GOT3 (cell line): ENCODE measurements around the gene RAB11FIP4.
"Not testable (repeated sequence)": the region's sequence is repeated elsewhere in the genome, so short reads cannot be mapped to it uniquely, and the experiment has no call there.

Source experiments
- DNase-seq: peaks from one replicate; lab custom pipeline; 2025; ENCODE audit warnings: mixed read lengths; lab: John Stamatoyannopoulos, UW

Gene RAB11FIP4

DNA sequence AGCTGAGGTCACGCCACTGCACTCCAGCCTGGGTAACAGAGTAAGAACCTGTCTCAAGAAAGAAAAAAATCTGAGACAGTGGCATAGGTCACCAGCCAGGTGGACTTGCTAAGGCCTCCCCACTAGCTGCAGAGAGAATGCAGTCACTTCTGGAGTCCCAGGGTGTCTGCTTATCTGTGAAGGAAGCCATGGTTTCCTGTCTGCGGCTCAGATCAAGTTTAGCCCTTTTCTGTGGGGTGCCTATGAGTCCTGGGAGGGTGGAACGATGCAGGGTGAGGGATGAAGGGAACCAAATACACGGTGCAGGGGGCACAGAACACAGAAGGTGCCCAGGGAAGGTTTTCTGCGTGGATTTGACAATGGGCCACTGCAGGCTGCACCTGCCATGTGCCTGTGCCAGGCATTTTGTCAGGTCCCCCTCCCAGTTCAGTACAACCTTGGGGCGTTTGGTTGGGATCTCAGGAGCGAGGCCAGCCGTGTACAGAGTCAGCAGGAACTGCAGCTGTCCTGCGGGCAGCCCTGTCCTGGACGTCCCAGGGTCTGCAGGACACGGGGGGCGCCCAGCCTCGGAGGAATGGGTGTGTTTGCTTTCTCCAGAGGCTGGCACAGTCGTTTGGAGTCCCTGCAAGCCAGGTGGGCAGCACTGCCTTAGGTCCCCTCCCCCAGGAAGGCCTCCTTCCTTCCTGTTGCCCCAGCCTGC is 41.8 kb downstream of the RAB11FIP4 start:
- DNase-seq: no peak

GRCh38 chr17:31433811-31434726 is 42.6 kb downstream of the RAB11FIP4 start:
- no peak for DNase-seq

GRCh38 chr17:31434727-31435050 is 43.2 kb downstream of the RAB11FIP4 start:
- DNase-seq: no peak

- no peak for DNase-seq
Measured at GRCh38 chr17:31435581-31435980, 44.1 kb downstream of the RAB11FIP4 start.

DNA sequence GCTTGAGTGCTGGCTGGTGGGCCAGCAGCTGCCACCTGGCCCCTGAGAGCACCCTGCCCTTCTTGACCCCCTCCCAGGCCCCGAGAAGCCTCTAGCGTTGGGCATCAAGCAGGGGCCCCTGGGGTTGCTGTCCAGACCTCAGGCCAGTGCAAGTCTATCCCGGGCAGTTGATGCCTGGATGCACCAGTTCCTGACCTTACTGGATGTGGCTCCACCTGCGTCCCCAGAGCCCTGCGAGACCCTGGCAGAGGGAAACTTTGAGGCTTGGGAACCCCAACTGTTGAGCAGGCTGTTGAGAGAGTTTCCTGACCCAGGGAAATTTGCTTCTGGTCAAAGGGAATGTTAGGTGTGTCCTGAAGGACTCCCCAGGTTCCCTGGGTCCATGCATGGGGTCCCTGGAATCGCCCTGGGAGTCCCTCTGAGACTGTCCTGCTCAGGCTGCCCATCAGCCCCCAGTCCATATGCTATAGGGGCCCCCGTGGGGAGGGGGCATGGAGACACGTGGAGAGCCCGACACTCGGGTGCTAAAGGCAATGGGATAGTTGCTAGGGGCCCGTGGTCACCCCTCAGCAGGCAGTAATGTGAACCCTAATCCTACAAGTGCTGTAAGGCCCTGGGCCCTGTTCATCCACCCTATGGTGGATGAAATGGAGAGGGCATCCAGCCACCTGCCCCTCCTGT is 46.4 kb downstream of the RAB11FIP4 start:
- no peak for DNase-seq

DNA sequence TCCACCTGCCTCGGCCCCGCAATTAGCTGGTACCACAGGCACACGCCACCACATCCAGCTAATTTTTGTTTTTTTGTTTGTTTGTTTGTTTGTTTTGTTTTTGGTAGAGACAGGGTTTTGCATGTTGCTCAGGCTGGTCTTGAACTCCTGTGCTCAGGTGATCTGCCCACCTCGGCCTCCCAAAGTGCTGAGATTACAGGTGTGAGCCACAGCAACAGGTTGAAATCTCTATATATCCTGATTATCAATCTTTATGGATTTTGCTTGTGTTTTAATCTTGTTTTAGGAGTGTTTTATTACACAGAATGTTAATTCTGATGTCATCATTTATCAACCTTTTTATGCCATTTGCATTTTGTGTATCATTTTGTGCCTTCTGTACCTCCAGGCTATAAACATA is 48.2 kb downstream of the RAB11FIP4 start:
- DNase-seq: no peak

- no peak for DNase-seq
Measured at GRCh38 chr17:31442276-31442675, 50.8 kb downstream of the RAB11FIP4 start.

GRCh38 chr17:31442856-31443255 is 51.4 kb downstream of the RAB11FIP4 start:
- DNase-seq: not testable (repeated sequence)

DNA sequence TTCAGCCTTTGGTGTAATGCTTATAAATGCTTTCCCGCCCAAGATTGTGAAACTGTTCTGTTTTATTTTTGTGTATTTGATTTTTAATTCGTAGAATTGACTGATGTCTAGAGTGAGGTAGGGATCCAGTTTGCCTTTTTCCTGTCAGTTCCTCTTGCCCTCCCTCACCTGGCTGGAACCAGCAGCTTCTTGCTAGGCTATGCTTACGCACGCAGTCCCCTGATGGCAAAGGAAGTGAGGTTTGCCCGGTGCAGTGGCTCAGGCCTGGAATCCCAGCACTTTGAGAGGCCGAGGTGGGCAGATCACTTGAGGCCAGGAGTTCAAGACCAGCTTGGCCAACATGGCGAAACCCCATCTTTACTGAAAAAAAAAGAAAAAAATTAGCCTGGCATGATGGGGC is 51.9 kb downstream of the RAB11FIP4 start:
- no peak for DNase-seq

- DNase-seq: no peak
Measured at GRCh38 chr17:31444026-31444425, 52.6 kb downstream of the RAB11FIP4 start.

DNA sequence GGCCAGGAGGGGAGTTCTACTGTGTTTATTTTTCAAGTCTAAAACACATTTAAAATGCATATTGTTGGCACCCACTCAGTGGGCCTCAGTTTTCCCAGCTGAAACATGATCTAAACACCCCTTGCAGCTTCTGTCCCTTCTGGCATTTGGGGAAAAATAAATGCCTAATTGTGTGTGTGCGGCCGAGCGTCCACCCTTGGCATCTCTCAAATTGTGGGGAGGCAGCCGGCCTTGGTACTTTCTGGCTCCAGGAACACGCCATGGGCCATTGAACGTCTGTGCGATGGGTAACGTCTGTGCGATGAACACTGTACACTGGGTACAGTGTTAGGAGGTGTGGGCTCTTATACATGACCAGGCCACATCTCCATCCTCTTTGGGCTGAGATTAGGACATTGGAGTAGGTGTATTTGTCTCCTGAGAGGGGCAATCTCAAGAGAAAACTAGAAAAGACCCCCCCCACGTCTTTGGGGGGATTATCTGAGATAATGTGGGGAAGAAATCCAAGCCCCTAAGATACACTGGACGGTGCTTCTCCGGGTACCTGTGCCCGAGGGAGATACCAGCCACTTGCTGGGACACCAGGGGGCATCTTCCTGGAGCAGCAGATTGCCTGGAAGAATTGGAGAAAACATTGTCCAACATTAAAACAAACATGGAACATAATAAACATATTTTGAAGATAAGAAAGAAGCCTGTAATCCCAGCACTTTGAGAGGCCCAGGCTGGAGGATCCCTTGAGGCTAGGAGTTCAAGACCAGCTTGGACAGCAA is 54.9 kb downstream of the RAB11FIP4 start:
- no peak for DNase-seq

- no peak for DNase-seq
Measured at GRCh38 chr17:31448467-31449077, 57.1 kb downstream of the RAB11FIP4 start.

- DNase-seq: no peak
Measured at GRCh38 chr17:31449111-31449510, 57.6 kb downstream of the RAB11FIP4 start.

- no peak for DNase-seq
Measured at GRCh38 chr17:31449746-31450145, 58.3 kb downstream of the RAB11FIP4 start.

- no peak for DNase-seq
Measured at GRCh38 chr17:31452101-31452500, 60.6 kb downstream of the RAB11FIP4 start.

DNA sequence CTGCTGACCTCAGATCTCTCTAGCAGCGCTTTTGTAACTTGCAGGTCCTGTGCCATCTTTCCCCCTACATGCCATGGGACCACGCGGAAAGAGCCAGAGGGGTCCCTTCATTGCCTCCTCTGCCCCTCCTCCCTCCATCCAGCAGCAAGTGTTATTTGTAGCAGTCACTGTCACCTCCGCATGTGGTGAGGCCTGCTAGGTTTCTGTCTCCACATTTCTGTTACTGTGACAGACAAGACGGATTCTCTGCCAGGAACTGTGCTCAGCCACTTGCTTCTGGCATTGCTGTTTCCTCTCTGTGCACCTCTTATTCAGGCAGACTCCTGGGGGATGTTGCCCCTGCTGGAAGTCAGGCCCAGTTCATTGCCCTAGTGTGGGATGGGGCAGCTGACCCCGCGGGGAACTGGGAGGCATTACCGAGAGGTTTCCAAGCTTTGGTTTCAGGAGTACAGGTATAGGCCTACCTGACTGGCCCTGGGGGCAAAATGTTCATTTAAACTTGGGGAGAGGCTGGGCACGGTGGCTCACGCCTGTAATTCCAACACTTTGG is 61.2 kb downstream of the RAB11FIP4 start:
- no peak for DNase-seq

GRCh38 chr17:31453896-31454295 is 62.4 kb downstream of the RAB11FIP4 start:
- no peak for DNase-seq

- DNase-seq: no peak
Measured at GRCh38 chr17:31456814-31457213, 65.3 kb downstream of the RAB11FIP4 start.

GRCh38 chr17:31457391-31458234 is 66.1 kb downstream of the RAB11FIP4 start:
- no peak for DNase-seq

DNA sequence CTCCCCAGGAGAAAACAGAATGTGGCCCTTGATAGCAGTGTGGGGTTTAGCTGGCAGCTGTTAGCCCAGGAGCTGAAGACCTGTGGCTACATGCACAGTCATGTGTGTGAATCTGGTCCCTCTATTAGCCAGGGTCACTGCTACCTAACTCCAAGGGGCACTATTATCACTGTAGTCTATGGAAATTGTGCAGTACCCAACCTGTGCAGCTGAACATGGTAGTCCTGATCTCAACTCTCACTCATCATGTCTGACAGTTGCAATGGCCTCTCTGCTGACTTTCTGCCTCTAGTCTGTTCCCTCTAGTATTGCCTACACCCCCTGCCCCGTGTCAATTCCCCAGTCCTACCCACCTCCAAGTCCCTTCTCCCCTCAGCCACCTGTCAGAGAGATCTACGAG is 67.4 kb downstream of the RAB11FIP4 start:
- DNase-seq: no peak
